WTC11 (cell line): ENCODE results near the gene NAA80. TPM values are rescaled to one million over a fixed set of nuclear protein-coding genes. Genes with fewer than 3 reads are reported as not detected.

ENCODE experiments used
- ARID4B ChIP-seq: sonication (generic); formaldehyde crosslinking; IDR thresholded peaks from 2 replicates; pipeline ENCODE4 v1.8.0; 2023; ENCODE audit warnings: missing genetic modification reagents, mild to moderate bottlenecking, borderline replicate concordance
- CDX4 ChIP-seq: fragments of 250-450 bp; sonication (Bioruptor Pico); IDR thresholded peaks from 2 replicates; pipeline ENCODE4 v1.9.0; 2021; ENCODE audit warnings: moderate library complexity, mild to moderate bottlenecking, inconsistent platforms, borderline replicate concordance
- CREM ChIP-seq: sonication (generic); formaldehyde crosslinking; IDR thresholded peaks from 2 replicates; pipeline ENCODE4 v1.8.1; 2022; ENCODE audit warnings: mild to moderate bottlenecking, missing genetic modification reagents, moderate library complexity
- E2F5 ChIP-seq: sonication (generic); formaldehyde crosslinking; IDR thresholded peaks from 2 replicates; pipeline ENCODE4 v1.8.1; 2022; ENCODE audit warnings: mild to moderate bottlenecking, moderate library complexity, missing genetic modification reagents
- ELF4 ChIP-seq: sonication (generic); formaldehyde crosslinking; IDR thresholded peaks from 2 replicates; pipeline ENCODE4 v1.8.1; 2022; ENCODE audit warnings: low read depth, mild to moderate bottlenecking, moderate library complexity, missing genetic modification reagents
- FOXJ3 ChIP-seq: sonication (generic); formaldehyde crosslinking; IDR thresholded peaks from 2 replicates; pipeline ENCODE4 v1.9.0; 2021; ENCODE audit warnings: missing genetic modification reagents, mild to moderate bottlenecking, borderline replicate concordance
- FOXP4 ChIP-seq: sonication (generic); formaldehyde crosslinking; IDR thresholded peaks from 2 replicates; pipeline ENCODE4 v1.8.0; 2022; ENCODE audit warnings: mild to moderate bottlenecking, missing genetic modification reagents
- GABPB1 ChIP-seq: sonication (generic); formaldehyde crosslinking; IDR thresholded peaks from 2 replicates; pipeline ENCODE4 v1.8.1; 2023; ENCODE audit warnings: mild to moderate bottlenecking, missing genetic modification reagents
- GRHL2 ChIP-seq: fragments of 250-450 bp; sonication (Bioruptor Pico); IDR thresholded peaks from 2 replicates; pipeline ENCODE4 v1.8.0; 2022; ENCODE audit warnings: mild to moderate bottlenecking, moderate library complexity; ENCODE audit not compliant: insufficient replicate concordance, severe bottlenecking
- HMGA2 ChIP-seq: fragments of 250-450 bp; sonication (Bioruptor Pico); IDR thresholded peaks from 2 replicates; pipeline ENCODE4 v1.4.0; 2021; ENCODE audit warnings: mild to moderate bottlenecking, moderate library complexity
- HMGXB4 ChIP-seq: sonication (generic); formaldehyde crosslinking; IDR thresholded peaks from 2 replicates; pipeline ENCODE4 v1.8.1; 2023; ENCODE audit warnings: mild to moderate bottlenecking, moderate library complexity, missing genetic modification reagents
- MYBL2 ChIP-seq: sonication (generic); formaldehyde crosslinking; IDR thresholded peaks from 2 replicates; pipeline ENCODE4 v1.8.1; 2023; ENCODE audit warnings: mild to moderate bottlenecking, moderate library complexity, missing genetic modification reagents
- NFYB ChIP-seq: sonication (generic); formaldehyde crosslinking; conservative IDR thresholded peaks from 2 replicates; pipeline ENCODE4 v1.8.0; 2022; ENCODE audit warnings: low read depth, missing genetic modification reagents
- NR1H2 ChIP-seq: sonication (generic); formaldehyde crosslinking; IDR thresholded peaks from 2 replicates; pipeline ENCODE4 v1.9.0; 2021; ENCODE audit warnings: mild to moderate bottlenecking, moderate library complexity, missing genetic modification reagents
- PREB ChIP-seq: sonication (generic); formaldehyde crosslinking; IDR thresholded peaks from 2 replicates; pipeline ENCODE4 v1.8.1; 2022; ENCODE audit warnings: mild to moderate bottlenecking, missing genetic modification reagents, moderate library complexity, borderline replicate concordance
- SMAD3 ChIP-seq: sonication (generic); formaldehyde crosslinking; IDR thresholded peaks from 2 replicates; pipeline ENCODE4 v1.8.0; 2022; ENCODE audit warnings: missing genetic modification reagents, mild to moderate bottlenecking, borderline replicate concordance
- SMAD4 ChIP-seq: sonication (generic); formaldehyde crosslinking; IDR thresholded peaks from 2 replicates; pipeline ENCODE4 v1.8.0; 2022; ENCODE audit warnings: mild to moderate bottlenecking, missing genetic modification reagents
- SOX15 ChIP-seq: fragments of 250-450 bp; sonication (Bioruptor Pico); IDR thresholded peaks from 2 replicates; pipeline ENCODE4 v1.9.0; 2021; ENCODE audit warnings: mild to moderate bottlenecking
- ZNF121 ChIP-seq: sonication (generic); formaldehyde crosslinking; IDR thresholded peaks from 2 replicates; pipeline ENCODE4 v1.8.0; 2023; ENCODE audit warnings: missing genetic modification reagents
- ZNF396 ChIP-seq: fragments of 250-450 bp; sonication (Bioruptor Pico); IDR thresholded peaks from 2 replicates; pipeline ENCODE4 v1.8.0; 2021; ENCODE audit warnings: mild to moderate bottlenecking, moderate library complexity, borderline replicate concordance
- ZNF423 ChIP-seq: fragments of 250-450 bp; sonication (Bioruptor Pico); IDR thresholded peaks from 2 replicates; pipeline ENCODE4 v2.1.2; 2022; ENCODE audit warnings: mild to moderate bottlenecking, moderate library complexity
- ZNF425 ChIP-seq: fragments of 250-450 bp; sonication (Bioruptor Pico); conservative IDR thresholded peaks from 2 replicates; pipeline ENCODE4 v1.9.0; 2021; ENCODE audit warnings: mild to moderate bottlenecking
- ZNF512 ChIP-seq: sonication (generic); formaldehyde crosslinking; IDR thresholded peaks from 2 replicates; pipeline ENCODE4 v1.8.1; 2022; ENCODE audit warnings: missing genetic modification reagents, borderline replicate concordance
- total RNA-seq: library from RNA; stranded (reverse); gene quantifications from 3 replicates; pipeline ENCODE4 v1.2.3, GENCODE V29; 2021

Gene NAA80
- total RNA-seq, 1 experiment from 2014 or later, result 17.3 TPM

- TF ChIP-seq ARID4B (CRISPR knock-in tag), result no peak; the same call in 1 of the 2 replicates
- no peak for TF ChIP-seq GABPB1 (CRISPR knock-in tag)
- no peak for TF ChIP-seq MYBL2 (CRISPR knock-in tag)
- peak; percentile 28; the same call in 1 of the 2 replicates for TF ChIP-seq E2F5 (CRISPR knock-in tag)
- TF ChIP-seq CREM (CRISPR knock-in tag), result no peak
- no peak for TF ChIP-seq ZNF396 (CRISPR knock-in tag)
- no peak for TF ChIP-seq SMAD4 (CRISPR knock-in tag)
- no peak for TF ChIP-seq ZNF425 (CRISPR knock-in tag)
- no peak for TF ChIP-seq FOXJ3
- no peak for TF ChIP-seq GRHL2 (CRISPR knock-in tag)
- TF ChIP-seq HMGXB4 (CRISPR knock-in tag), result no peak
- TF ChIP-seq ELF4 (CRISPR knock-in tag), result no peak
- TF ChIP-seq CDX4 (CRISPR knock-in tag), result no peak
- no peak for TF ChIP-seq ZNF121 (CRISPR knock-in tag)
- no peak for TF ChIP-seq ZNF512 (CRISPR knock-in tag)
- TF ChIP-seq NFYB, result no peak
- TF ChIP-seq NR1H2 (CRISPR knock-in tag), result no peak
- no peak for TF ChIP-seq HMGA2
- no peak for TF ChIP-seq SMAD3 (CRISPR knock-in tag)
- peak; percentile 91 for TF ChIP-seq FOXP4 (CRISPR knock-in tag)
- no peak for TF ChIP-seq ZNF423
- TF ChIP-seq PREB, result no peak
- no peak for TF ChIP-seq SOX15
These were observed 23.0 kb downstream of the NAA80 start (continued) for GRCh38 chr3:50275996-50276761.
